GM12892 (cell line): ENCODE data around the gene NGEF.

Experiments used
- POLR2A ChIP-seq: IDR thresholded peaks from 2 replicates; pipeline ENCODE4 v1.6.1; 2011; ENCODE audit warnings: low read depth, low read length, control low read depth
- POLR2AphosphoS5 ChIP-seq: IDR thresholded peaks from 2 replicates; pipeline ENCODE4 v1.6.1; 2011; ENCODE audit warnings: low read depth, low read length, control low read depth

DNA sequence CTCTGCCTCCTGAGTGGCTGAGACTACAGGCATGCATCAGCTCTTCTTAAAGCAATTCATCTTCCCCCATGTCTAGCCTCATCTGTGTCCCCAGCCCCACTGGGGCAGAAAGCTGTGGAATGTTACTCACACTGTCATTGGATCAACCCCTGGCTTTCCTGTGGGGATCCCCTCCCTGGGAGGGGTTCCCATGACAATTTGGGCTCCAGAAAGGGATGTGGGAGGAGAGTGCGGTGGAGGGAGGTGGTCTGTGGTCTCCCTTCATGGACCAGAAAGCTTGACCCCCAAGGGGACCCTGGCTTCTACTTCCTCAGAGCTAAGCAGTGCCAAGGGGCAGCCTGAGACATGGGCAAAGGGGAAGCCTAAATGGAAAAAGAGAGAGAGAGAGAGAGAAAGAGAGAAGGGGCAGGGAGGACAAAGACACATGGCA, 1.3 kb downstream of the NGEF start:
- TF ChIP-seq POLR2AphosphoS5 (no peak), POLR2A (no peak)
